Esophagus muscularis mucosa (tissue), 4 donors: ENCODE measurements around the gene CCDC187.

Source experiments
- CTCF ChIP-seq, 3 experiments: fragments of 200-600 bp in 2 of 3; fragments of 450-650 bp in 1 of 3; sonication (generic) in 2 of 3; IDR thresholded peaks; one replicate each; pipeline ENCODE4 v1.5.1; 2017 to 2019; ENCODE audit warnings: antibody characterized with exemption in 3 of 3, mild to moderate bottlenecking in 2 of 3, moderate library complexity in 1 of 3
- EP300 ChIP-seq: sonication (generic); formaldehyde crosslinking; IDR thresholded peaks from one replicate; pipeline ENCODE4 v1.6.1; 2017; ENCODE audit warnings: antibody characterized with exemption
- POLR2A ChIP-seq: fragments of 450-650 bp; IDR thresholded peaks from one replicate; pipeline ENCODE4 v1.6.1; 2017; ENCODE audit warnings: antibody characterized with exemption, moderate library complexity, mild to moderate bottlenecking, low read depth
- POLR2AphosphoS5 ChIP-seq, 2 donors: sonication (generic); formaldehyde crosslinking; IDR thresholded peaks; one replicate each; pipeline ENCODE4 v1.6.1; 2017; ENCODE audit warnings: antibody characterized with exemption in 2 of 2

GRCh38 chr9:136218271-136218670 lies 85.6 kb downstream of the CCDC187 start:
- no peak for TF ChIP-seq CTCF (IDR thresholded peaks at IDR 0.05)
- no peak for TF ChIP-seq POLR2A
- no peak for TF ChIP-seq EP300
- TF ChIP-seq POLR2AphosphoS5 (IDR thresholded peaks at IDR 0.05) = no peak
